Type B pancreatic cell (in vitro differentiated cells): ENCODE data around the gene ANO5. TPM values are rescaled to one million over a fixed set of nuclear protein-coding genes. Genes with fewer than 3 reads are reported as not detected.

ENCODE experiments used
- DNase-seq: peaks from one replicate; pipeline ENCODE4 v3.0.0; 2021; ENCODE audit warnings: mixed read lengths; ENCODE audit not compliant: unreplicated experiment; ENCODE audit errors: extremely low spot score
- H3K27ac Mint-ChIP-seq: 2 replicates; pipeline ENCODE4 v1.8.0; 2021; ENCODE audit warnings: mild to moderate bottlenecking, mixed read lengths
- H3K27me3 Mint-ChIP-seq: 2 replicates; pipeline ENCODE4 v1.8.0; 2021; ENCODE audit warnings: mixed read lengths
- H3K36me3 Mint-ChIP-seq: 2 replicates; pipeline ENCODE4 v1.8.0; 2021; ENCODE audit warnings: mixed read lengths
- H3K4me1 Mint-ChIP-seq: one replicate; pipeline ENCODE4 v1.8.0; 2021; ENCODE audit warnings: mixed read lengths; ENCODE audit not compliant: unreplicated experiment
- H3K4me3 Mint-ChIP-seq: 2 replicates; pipeline ENCODE4 v1.8.0; 2021; ENCODE audit warnings: mild to moderate bottlenecking, mixed read lengths
- H3K9me3 Mint-ChIP-seq: 2 replicates; pipeline ENCODE4 v1.8.0; 2021; ENCODE audit warnings: mixed read lengths
- CTCF ChIP-seq: fragments of 200-600 bp; sonication (generic); conservative IDR thresholded peaks from 2 replicates; pipeline ENCODE4 v1.5.0; 2021; ENCODE audit warnings: antibody characterized with exemption, mild to moderate bottlenecking
- total RNA-seq: library from RNA; stranded (reverse); gene quantifications from 2 replicates; pipeline ENCODE4 v1.2.1, GENCODE V29; 2021; ENCODE audit warnings: low replicate concordance

Gene ANO5
- total RNA-seq, 1 donor from 2014 or later: 4.1 TPM

DNA sequence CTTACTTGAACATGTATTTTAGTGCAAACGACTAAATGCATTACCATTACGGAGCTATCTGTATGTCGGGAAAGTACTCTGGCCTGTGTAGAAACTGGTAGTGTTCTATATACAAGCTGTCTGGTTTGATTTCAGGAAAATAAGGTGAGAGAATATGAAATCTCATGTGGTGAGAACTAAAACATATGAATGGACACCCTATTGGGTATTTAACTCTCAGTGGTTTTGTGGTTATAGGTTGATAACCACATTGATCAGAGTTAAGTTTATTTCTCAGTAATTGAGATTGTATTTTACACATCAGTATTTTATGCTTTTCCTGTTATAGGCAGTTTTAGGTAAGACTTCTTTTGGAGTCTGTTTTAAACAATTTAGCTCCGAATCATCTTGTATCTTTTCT is 10.4 kb downstream of the ANO5 start:
- H3K4me3 Mint-ChIP-seq: no peak overlapping the region
- no peaks in the 10 kb centered on the region for H3K27me3 Mint-ChIP-seq
- no peak for DNase-seq
- no peak for TF ChIP-seq CTCF
- H3K9me3 Mint-ChIP-seq: no peaks in the 10 kb centered on the region
- no peaks in the 10 kb centered on the region for H3K4me1 Mint-ChIP-seq
- no peak overlapping the region for H3K27ac Mint-ChIP-seq
- H3K36me3 Mint-ChIP-seq: no peaks in the 10 kb centered on the region

DNA sequence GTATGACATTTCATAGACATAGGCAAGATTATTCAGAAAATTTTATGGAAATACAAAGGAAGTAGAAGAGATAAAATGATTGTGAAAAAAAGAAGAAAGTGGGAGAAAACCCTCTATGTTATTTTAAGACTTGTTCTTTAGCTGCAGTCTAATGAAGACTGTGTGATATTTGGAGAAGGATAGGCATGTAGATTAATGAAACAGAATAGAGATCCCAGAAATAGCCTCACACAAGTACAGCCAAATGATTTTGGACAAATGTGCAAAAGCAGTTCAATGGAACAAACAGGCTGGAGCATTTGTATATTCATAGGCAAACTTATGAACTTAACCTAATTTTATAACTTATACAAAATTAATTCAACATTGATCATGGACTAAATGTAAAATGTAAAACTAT is 14.3 kb downstream of the ANO5 start:
- no peak for TF ChIP-seq CTCF
- Mint-ChIP-seq H3K27me3 (no peaks in the 10 kb centered on the region), H3K4me3 (no peak overlapping the region), H3K4me1 (no peaks in the 10 kb centered on the region), H3K36me3 (no peaks in the 10 kb centered on the region), H3K9me3 (no peaks in the 10 kb centered on the region), H3K27ac (no peak overlapping the region)
- no peak for DNase-seq

GRCh38 chr11:22208151-22208858 is 15.4 kb downstream of the ANO5 start:
- TF ChIP-seq CTCF: no peak
- H3K9me3 Mint-ChIP-seq: no peaks in the 10 kb centered on the region
- H3K36me3 Mint-ChIP-seq: no peaks in the 10 kb centered on the region
- DNase-seq: no peak
- no peaks in the 10 kb centered on the region for H3K27me3 Mint-ChIP-seq
- no peaks in the 10 kb centered on the region for H3K4me1 Mint-ChIP-seq
- H3K27ac Mint-ChIP-seq: no peak overlapping the region
- no peak overlapping the region for H3K4me3 Mint-ChIP-seq

DNA sequence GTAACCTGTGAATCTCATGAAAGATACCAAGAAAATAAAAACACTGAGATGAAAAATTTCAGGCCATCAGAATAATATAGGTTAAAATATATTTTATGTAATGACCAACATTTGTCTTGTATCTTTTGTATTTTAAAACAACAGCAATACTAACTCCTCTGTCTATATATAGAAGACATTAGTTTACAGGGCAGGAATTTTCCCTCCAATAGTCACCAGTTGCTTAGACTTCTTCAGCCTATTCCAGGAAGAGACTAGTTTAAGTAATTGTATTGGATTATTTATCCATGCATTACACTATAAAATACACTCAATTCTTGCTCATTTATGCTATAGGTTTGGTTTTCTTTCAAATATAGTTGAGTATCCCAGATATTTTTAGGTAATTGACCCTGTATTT is 24.1 kb downstream of the ANO5 start:
- Mint-ChIP-seq H3K27ac (no peak overlapping the region), H3K4me1 (no peaks in the 10 kb centered on the region), H3K27me3 (no peaks in the 10 kb centered on the region), H3K4me3 (no peak overlapping the region), H3K36me3 (no peaks in the 10 kb centered on the region), H3K9me3 (no peaks in the 10 kb centered on the region)
- no peak for TF ChIP-seq CTCF
- no peak for DNase-seq

GRCh38 chr11:22221143-22221542 is 28.3 kb downstream of the ANO5 start:
- Mint-ChIP-seq H3K4me3 (no peak overlapping the region), H3K4me1 (no peaks in the 10 kb centered on the region), H3K36me3 (no peaks in the 10 kb centered on the region), H3K9me3 (no peaks in the 10 kb centered on the region), H3K27ac (no peak overlapping the region), H3K27me3 (no peaks in the 10 kb centered on the region)
- no peak for DNase-seq
- no peak for TF ChIP-seq CTCF

- Mint-ChIP-seq H3K27ac (no peak overlapping the region), H3K4me1 (no peaks in the 10 kb centered on the region), H3K9me3 (no peaks in the 10 kb centered on the region), H3K4me3 (no peak overlapping the region), H3K36me3 (no peaks in the 10 kb centered on the region), H3K27me3 (no peaks in the 10 kb centered on the region)
- no peak for TF ChIP-seq CTCF
- DNase-seq: no peak
Observed at GRCh38 chr11:22225190-22225589, 32.3 kb downstream of the ANO5 start.
